Measurements from ENCODE around the gene MANSC1.

Gene MANSC1

GRCh38 chr12:12301122-12301521 is 48.9 kb downstream of the MANSC1 start:
- TF ChIP-seq CTCF (IDR thresholded peaks at IDR 0.05) = no peak

GRCh38 chr12:12297201-12297830 is 52.7 kb downstream of the MANSC1 start:
- no peak for TF ChIP-seq CTCF (IDR thresholded peaks at IDR 0.05)

- no peak for TF ChIP-seq CTCF (IDR thresholded peaks at IDR 0.05)
Measured at GRCh38 chr12:12294215-12295005, 55.6 kb downstream of the MANSC1 start.

- TF ChIP-seq CTCF (IDR thresholded peaks at IDR 0.05) = no peak
Measured at GRCh38 chr12:12290206-12290605, 59.8 kb downstream of the MANSC1 start.

GRCh38 chr12:12286441-12286840 is 63.6 kb downstream of the MANSC1 start:
- no peak for TF ChIP-seq CTCF (IDR thresholded peaks at IDR 0.05)

- no peak for TF ChIP-seq CTCF (IDR thresholded peaks at IDR 0.05)
Measured at GRCh38 chr12:12282761-12283425, 67.1 kb downstream of the MANSC1 start.

GRCh38 chr12:12282202-12282601 is 67.8 kb downstream of the MANSC1 start:
- TF ChIP-seq CTCF (IDR thresholded peaks at IDR 0.05) = no peak
